D341Med (cell line): ENCODE data around the gene ANKRD10.
"Not testable (repeated sequence)": the region's sequence is repeated elsewhere in the genome, so short reads cannot be mapped to it uniquely, and the experiment has no call there.

Experiments
- DNase-seq: peaks from one replicate; pipeline ENCODE4 v3.0.0; 2012; ENCODE audit warnings: low spot score

ANKRD10 gene

GRCh38 chr13:110915057-110915873, at the start of gene ANKRD10:
Gene ANKRD10, minus strand, starts transcription at chr13:110915069. Its CDS starts 135 bp downstream, at chr13:110914934.
- DNase-seq, result peak; percentile 96

GRCh38 chr13:110964229-110965037, 49.6 kb upstream of the ANKRD10 start:
- no peak for DNase-seq

- no peak for DNase-seq
Measured at GRCh38 chr13:110963554-110963970, 48.7 kb upstream of the ANKRD10 start.

GRCh38 chr13:110961959-110962358, 47.1 kb upstream of the ANKRD10 start:
- no peak for DNase-seq

- no peak for DNase-seq
Measured at GRCh38 chr13:110960204-110960603, 45.3 kb upstream of the ANKRD10 start.

- no peak for DNase-seq
Measured at GRCh38 chr13:110957931-110958330, 43.1 kb upstream of the ANKRD10 start.

GRCh38 chr13:110957181-110957884, 42.5 kb upstream of the ANKRD10 start:
- no peak for DNase-seq

- DNase-seq, result not testable (repeated sequence)
Measured at GRCh38 chr13:110956216-110956615, 41.3 kb upstream of the ANKRD10 start.

GRCh38 chr13:110955608-110956007, 40.7 kb upstream of the ANKRD10 start:
- DNase-seq, result not testable (repeated sequence)

- DNase-seq, result not testable (repeated sequence)
Measured at GRCh38 chr13:110955072-110955503, 40.2 kb upstream of the ANKRD10 start.

- DNase-seq, result not testable (repeated sequence)
Measured at GRCh38 chr13:110954533-110954920, 39.7 kb upstream of the ANKRD10 start.

GRCh38 chr13:110953833-110954532, 39.1 kb upstream of the ANKRD10 start:
- no peak for DNase-seq

- no peak for DNase-seq
Measured at GRCh38 chr13:110953416-110953815, 38.5 kb upstream of the ANKRD10 start.

- not testable (repeated sequence) for DNase-seq
Measured at GRCh38 chr13:110952135-110952534, 37.3 kb upstream of the ANKRD10 start.

- DNase-seq, result no peak
Measured at GRCh38 chr13:110950819-110951570, 36.1 kb upstream of the ANKRD10 start.

GRCh38 chr13:110950356-110950755, 35.5 kb upstream of the ANKRD10 start:
- no peak for DNase-seq

GRCh38 chr13:110949628-110950027, 34.8 kb upstream of the ANKRD10 start:
- no peak for DNase-seq

GRCh38 chr13:110949116-110949515, 34.2 kb upstream of the ANKRD10 start:
- no peak for DNase-seq

GRCh38 chr13:110947338-110947737, 32.5 kb upstream of the ANKRD10 start:
- DNase-seq, result not testable (repeated sequence)

- no peak for DNase-seq
Measured at GRCh38 chr13:110945928-110946570, 31.2 kb upstream of the ANKRD10 start.
